ENCODE measurements around the gene NEDD4L.

DNA sequence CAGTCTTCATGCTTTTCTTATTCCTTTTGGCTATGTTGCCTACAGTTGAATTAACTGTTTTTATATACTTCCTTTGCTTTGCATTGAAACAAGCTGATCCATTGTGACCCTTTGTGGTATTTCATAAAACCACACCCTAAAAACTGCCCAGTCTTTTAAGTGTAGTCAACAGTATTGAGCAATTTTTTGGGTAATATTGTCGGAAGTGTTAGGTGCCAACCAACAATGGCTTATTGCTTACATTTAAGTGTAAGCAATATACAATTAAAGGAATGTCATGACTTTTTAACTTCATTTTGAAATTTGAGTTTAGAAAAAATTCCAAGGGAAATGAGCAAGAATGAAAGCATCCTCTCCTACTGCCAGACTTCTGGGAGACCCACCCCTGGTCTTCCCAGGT lies 174.1 kb downstream of the NEDD4L start:
- no peak for TF ChIP-seq CTCF (IDR thresholded peaks at IDR 0.05)
- TF ChIP-seq TCF7L2 (IDR thresholded peaks at IDR 0.05; ENCODE audit: low read depth, low read length), result no peak
- TF ChIP-seq, protein P1, sequence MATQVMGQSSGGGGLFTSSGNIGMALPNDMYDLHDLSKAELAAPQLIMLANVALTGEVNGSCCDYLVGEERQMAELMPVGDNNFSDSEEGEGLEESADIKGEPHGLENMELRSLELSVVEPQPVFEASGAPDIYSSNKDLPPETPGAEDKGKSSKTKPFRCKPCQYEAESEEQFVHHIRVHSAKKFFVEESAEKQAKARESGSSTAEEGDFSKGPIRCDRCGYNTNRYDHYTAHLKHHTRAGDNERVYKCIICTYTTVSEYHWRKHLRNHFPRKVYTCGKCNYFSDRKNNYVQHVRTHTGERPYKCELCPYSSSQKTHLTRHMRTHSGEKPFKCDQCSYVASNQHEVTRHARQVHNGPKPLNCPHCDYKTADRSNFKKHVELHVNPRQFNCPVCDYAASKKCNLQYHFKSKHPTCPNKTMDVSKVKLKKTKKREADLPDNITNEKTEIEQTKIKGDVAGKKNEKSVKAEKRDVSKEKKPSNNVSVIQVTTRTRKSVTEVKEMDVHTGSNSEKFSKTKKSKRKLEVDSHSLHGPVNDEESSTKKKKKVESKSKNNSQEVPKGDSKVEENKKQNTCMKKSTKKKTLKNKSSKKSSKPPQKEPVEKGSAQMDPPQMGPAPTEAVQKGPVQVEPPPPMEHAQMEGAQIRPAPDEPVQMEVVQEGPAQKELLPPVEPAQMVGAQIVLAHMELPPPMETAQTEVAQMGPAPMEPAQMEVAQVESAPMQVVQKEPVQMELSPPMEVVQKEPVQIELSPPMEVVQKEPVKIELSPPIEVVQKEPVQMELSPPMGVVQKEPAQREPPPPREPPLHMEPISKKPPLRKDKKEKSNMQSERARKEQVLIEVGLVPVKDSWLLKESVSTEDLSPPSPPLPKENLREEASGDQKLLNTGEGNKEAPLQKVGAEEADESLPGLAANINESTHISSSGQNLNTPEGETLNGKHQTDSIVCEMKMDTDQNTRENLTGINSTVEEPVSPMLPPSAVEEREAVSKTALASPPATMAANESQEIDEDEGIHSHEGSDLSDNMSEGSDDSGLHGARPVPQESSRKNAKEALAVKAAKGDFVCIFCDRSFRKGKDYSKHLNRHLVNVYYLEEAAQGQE (IDR thresholded peaks at IDR 0.05; ENCODE audit: insufficient read depth in 1 of 2, low read depth in 2 of 2, low read length in 1 of 2), result no peak
